Endothelial cell (in vitro differentiated cells): Measurements from ENCODE around the gene HS3ST5. TPM values are rescaled to one million over a fixed set of nuclear protein-coding genes. Genes with fewer than 3 reads are reported as not detected.
"Not testable (repeated sequence)": the region's sequence is repeated elsewhere in the genome, so short reads cannot be mapped to it uniquely, and the experiment has no call there.

Experiments used
- DNase-seq: peaks from one replicate; pipeline ENCODE4 v3.0.0; 2021; ENCODE audit warnings: low spot score
- H3K27ac Mint-ChIP-seq: one replicate; pipeline ENCODE4 v1.8.0; 2021; ENCODE audit warnings: mixed read lengths, inconsistent platforms; ENCODE audit not compliant: unreplicated experiment
- H3K27me3 Mint-ChIP-seq: one replicate; pipeline ENCODE4 v1.8.0; 2021; ENCODE audit warnings: mild to moderate bottlenecking, moderate library complexity, mixed read lengths, inconsistent platforms; ENCODE audit not compliant: unreplicated experiment
- H3K36me3 Mint-ChIP-seq: one replicate; pipeline ENCODE4 v1.8.0; 2021; ENCODE audit warnings: mild to moderate bottlenecking, low read depth, mixed read lengths, inconsistent platforms; ENCODE audit not compliant: unreplicated experiment
- H3K4me1 Mint-ChIP-seq: one replicate; pipeline ENCODE4 v1.8.0; 2021; ENCODE audit warnings: mild to moderate bottlenecking, mixed read lengths, inconsistent platforms; ENCODE audit not compliant: unreplicated experiment
- H3K4me3 Mint-ChIP-seq: one replicate; pipeline ENCODE4 v1.8.0; 2021; ENCODE audit warnings: mild to moderate bottlenecking, mixed read lengths, inconsistent platforms; ENCODE audit not compliant: unreplicated experiment
- H3K9me3 Mint-ChIP-seq: one replicate; pipeline ENCODE4 v1.8.0; 2021; ENCODE audit warnings: mixed read lengths, inconsistent platforms; ENCODE audit not compliant: unreplicated experiment
- total RNA-seq: library from RNA; stranded (reverse); fragmentation: NEBNext Ultra II Directional; extraction: Animal tissue kit (Norgen Biotek cat#: 25700); gene quantifications from one replicate; pipeline ENCODE4 v1.2.1, GENCODE V29; 2021; ENCODE audit not compliant: unreplicated experiment
- TF ChIP-seq, protein P1 (sequence below): fragments of 200-600 bp; sonication (generic); IDR thresholded peaks from one replicate; pipeline ENCODE4 v1.5.0; 2021; ENCODE audit warnings: antibody characterized with exemption; ENCODE audit not compliant: unreplicated experiment

Gene HS3ST5
- total RNA-seq, 1 donor from 2014 or later, result 0.51 TPM

DNA sequence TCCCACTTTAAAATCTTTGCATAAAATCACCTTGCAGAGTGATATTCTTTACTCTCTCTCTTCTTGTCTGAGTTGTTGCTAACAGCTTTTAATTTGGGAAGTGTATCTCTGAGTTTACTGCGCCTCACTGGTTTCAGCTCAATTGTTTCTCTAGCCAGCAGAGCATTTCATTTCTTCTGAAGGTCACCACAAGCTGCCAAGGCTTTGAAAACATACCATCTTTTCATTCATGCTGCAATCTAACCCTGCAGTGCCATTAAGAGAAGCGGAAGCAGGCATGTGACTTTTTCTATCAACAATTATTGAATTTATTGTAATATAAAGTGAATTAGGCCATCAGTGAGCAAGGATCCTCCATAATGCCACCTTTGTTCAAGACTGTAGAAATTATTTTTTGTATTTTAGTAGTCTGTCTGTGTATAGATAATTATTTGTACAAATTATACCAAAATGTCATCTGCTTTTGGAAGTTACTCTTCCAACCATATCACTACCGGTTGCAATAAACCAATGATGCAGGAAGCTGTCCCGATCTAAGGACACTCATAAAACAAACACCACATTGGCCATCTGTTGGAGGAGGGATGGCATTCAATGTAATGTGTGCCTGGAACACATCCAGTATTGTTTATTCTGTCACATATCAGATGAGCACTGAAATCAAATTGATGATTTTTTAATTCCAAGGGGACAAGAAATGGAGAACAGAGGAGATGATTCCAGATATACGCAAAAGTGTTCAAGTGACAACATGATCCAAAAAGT, 26.8 kb downstream of the HS3ST5 start:
- Mint-ChIP-seq H3K27me3 (peaks cover 1% of the 10 kb centered on the region), H3K36me3 (no peaks in the 10 kb centered on the region), H3K27ac (no peak overlapping the region), H3K4me3 (no peak overlapping the region), H3K9me3 (no peaks in the 10 kb centered on the region), H3K4me1 (no peaks in the 10 kb centered on the region)
- DNase-seq, result no peak
- TF ChIP-seq, protein P1, sequence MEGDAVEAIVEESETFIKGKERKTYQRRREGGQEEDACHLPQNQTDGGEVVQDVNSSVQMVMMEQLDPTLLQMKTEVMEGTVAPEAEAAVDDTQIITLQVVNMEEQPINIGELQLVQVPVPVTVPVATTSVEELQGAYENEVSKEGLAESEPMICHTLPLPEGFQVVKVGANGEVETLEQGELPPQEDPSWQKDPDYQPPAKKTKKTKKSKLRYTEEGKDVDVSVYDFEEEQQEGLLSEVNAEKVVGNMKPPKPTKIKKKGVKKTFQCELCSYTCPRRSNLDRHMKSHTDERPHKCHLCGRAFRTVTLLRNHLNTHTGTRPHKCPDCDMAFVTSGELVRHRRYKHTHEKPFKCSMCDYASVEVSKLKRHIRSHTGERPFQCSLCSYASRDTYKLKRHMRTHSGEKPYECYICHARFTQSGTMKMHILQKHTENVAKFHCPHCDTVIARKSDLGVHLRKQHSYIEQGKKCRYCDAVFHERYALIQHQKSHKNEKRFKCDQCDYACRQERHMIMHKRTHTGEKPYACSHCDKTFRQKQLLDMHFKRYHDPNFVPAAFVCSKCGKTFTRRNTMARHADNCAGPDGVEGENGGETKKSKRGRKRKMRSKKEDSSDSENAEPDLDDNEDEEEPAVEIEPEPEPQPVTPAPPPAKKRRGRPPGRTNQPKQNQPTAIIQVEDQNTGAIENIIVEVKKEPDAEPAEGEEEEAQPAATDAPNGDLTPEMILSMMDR, result no peak

DNA sequence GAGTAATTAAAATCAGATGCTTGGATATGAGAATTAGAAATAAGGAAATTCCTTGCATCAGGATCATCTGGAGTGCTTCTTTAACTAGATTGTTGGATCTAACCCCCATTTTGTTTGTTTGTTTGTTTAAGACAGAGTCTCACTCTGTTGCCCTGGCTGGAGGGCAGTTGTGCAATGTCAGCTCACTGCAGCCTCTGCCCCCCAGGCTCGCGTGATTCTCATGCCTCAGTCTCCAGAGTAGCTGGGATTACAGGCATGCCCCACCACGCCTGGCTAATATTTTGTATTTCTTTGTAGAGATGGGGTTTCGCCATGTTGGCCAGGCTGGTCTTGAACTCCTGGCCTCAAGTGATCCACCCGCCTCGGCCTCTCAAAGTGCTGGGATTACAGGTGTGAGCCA, 29.0 kb downstream of the HS3ST5 start:
- not testable (repeated sequence) for H3K27ac Mint-ChIP-seq, H3K27me3 Mint-ChIP-seq, H3K4me1 Mint-ChIP-seq, H3K4me3 Mint-ChIP-seq, H3K9me3 Mint-ChIP-seq, DNase-seq, H3K36me3 Mint-ChIP-seq

- H3K4me1 Mint-ChIP-seq, result no peaks in the 10 kb centered on the region
- H3K27me3 Mint-ChIP-seq, result peaks cover under 1% of the 10 kb centered on the region
- H3K27ac Mint-ChIP-seq, result no peak overlapping the region
- no peaks in the 10 kb centered on the region for H3K36me3 Mint-ChIP-seq
- no peak overlapping the region for H3K4me3 Mint-ChIP-seq
- DNase-seq, result no peak
- H3K9me3 Mint-ChIP-seq, result no peaks in the 10 kb centered on the region
- TF ChIP-seq, protein P1, result no peak
Measured at GRCh38 chr6:114312931-114313330, 29.9 kb downstream of the HS3ST5 start.

GRCh38 chr6:114310053-114310452, 32.8 kb downstream of the HS3ST5 start:
- Mint-ChIP-seq H3K9me3 (no peaks in the 10 kb centered on the region), H3K4me1 (no peaks in the 10 kb centered on the region), H3K36me3 (no peaks in the 10 kb centered on the region), H3K27me3 (no peaks in the 10 kb centered on the region), H3K27ac (no peak overlapping the region), H3K4me3 (no peak overlapping the region)
- TF ChIP-seq, protein P1, result no peak
- no peak for DNase-seq

DNA sequence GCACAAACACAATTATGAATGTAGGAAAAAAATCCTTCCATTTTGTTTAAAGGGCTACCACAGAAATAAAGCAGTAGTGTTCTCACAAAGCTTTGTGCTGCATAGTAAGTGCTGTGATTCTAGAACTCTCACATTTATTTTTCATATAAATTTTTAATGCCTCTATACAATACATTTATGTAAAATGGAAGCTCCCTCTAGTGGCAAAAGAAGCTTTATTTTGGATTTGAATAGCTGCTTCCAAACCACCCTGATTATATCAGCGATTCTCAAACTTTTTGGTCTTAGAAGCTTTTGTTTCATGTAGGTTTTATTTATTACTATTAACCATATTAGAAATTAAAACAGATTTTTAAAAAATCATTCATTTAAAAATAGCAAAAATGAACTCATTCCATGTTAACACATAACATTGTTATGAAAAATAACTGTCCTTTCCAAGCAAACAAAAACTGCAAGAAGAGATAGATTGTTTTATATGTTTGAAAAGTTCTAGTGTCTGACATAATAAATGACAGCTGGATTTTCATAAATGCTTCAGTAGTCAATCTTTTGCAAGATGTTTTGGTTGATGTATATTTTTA, 38.4 kb downstream of the HS3ST5 start:
- no peaks in the 10 kb centered on the region for H3K27me3 Mint-ChIP-seq
- DNase-seq, result no peak
- H3K27ac Mint-ChIP-seq, result no peak overlapping the region
- TF ChIP-seq, protein P1, result peak; percentile 72
- no peaks in the 10 kb centered on the region for H3K36me3 Mint-ChIP-seq
- H3K9me3 Mint-ChIP-seq, result no peaks in the 10 kb centered on the region
- H3K4me3 Mint-ChIP-seq, result no peak overlapping the region
- H3K4me1 Mint-ChIP-seq, result no peaks in the 10 kb centered on the region
